ENCODE results near the gene STKLD1. TPM values are rescaled to one million over a fixed set of nuclear protein-coding genes. Genes with fewer than 3 reads are reported as not detected.

The STKLD1 gene
- total RNA-seq, 1 experiment from 2014 or later, result 3.1 TPM

GRCh38 chr9:133346021-133346785, 30.0 kb upstream of the STKLD1 start:
- DNase-seq, result no peak
- CTCF ChIA-PET, result interaction anchor here (0.5 kb wide), 1 partner anchor 12 kb away, joined by 3 read pairs; no protein-coding TSS in a partner anchor
- H3K36me3 ChIP-seq (ENCODE audit: low read depth), result peaks cover 29% of the 10 kb centered on the region
- no peak for TF ChIP-seq CTCF (conservative IDR thresholded peaks at IDR 0.05)
- TF ChIP-seq EZH2 (IDR thresholded peaks at IDR 0.05; ENCODE audit: low read depth), result no peak
- H3K9me2 ChIP-seq (ENCODE audit: insufficient read depth), result no peaks in the 10 kb centered on the region
- intact Hi-C loops (cut with micrococcal nuclease; ENCODE audit: unreplicated experiment), result no loop called here
- H3K27me3 ChIP-seq (ENCODE audit: insufficient read depth, low read depth), result no peaks in the 10 kb centered on the region
- POLR2A ChIA-PET (ENCODE audit: unreplicated experiment), result interaction anchor here (0.6 kb wide), 2 partner anchors 93 to 308 kb away, joined by 3 to 9 read pairs; no protein-coding TSS in a partner anchor
- no TSS peak for BruUV-seq (replicated peaks)
- peaks cover 32% of the 10 kb centered on the region for H3F3A ChIP-seq (ENCODE audit: insufficient read depth, low read depth)
- H4K20me1 ChIP-seq (ENCODE audit: insufficient read depth), result peaks cover 36% of the 10 kb centered on the region
- peaks cover 58% of the 10 kb centered on the region for H3K79me2 ChIP-seq (ENCODE audit: low read depth)
- H3K4me1 ChIP-seq (replicated peaks; ENCODE audit: insufficient read depth), result peaks cover 17% of the 10 kb centered on the region
- peak overlapping the region; percentile 99; the same call in 1 of the 2 replicates for H3K4me3 ChIP-seq
- H3K9me3 ChIP-seq (ENCODE audit: insufficient read depth, low read depth), result no peaks in the 10 kb centered on the region
- peak overlapping the region; percentile 84 for H3K4me2 ChIP-seq
- no peak overlapping the region for H2AFZ ChIP-seq
- no peak overlapping the region for H3K27ac ChIP-seq

DNA sequence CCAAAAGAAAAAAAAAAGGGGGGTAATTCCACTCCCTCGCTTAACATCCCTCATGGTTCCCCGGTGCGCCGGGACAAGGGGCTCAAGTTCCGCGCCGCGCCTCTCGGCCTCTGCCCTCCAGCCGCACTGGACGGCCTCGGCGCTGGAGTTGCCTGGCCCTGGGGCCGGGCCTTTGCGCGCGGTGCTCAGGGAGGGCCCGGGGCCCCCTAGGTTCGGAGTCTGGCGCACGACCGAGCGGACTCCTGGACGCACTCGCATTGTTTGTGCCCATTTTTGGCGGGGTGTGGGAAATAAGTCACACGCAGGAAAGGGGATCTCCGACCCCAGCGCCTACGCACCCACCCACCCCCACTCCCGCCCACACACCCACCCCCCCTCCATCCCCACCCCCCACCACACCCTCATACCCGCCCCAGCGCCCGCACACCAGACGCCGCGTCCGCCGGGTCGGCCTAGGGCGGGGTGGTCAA, 28.6 kb upstream of the STKLD1 start:
- peak overlapping the region; percentile 76 for H2AFZ ChIP-seq
- H3K36me3 ChIP-seq (ENCODE audit: low read depth), result peaks cover 41% of the 10 kb centered on the region
- H3K79me2 ChIP-seq (ENCODE audit: low read depth), result peaks cover 58% of the 10 kb centered on the region
- no peaks in the 10 kb centered on the region for H3K27me3 ChIP-seq (ENCODE audit: insufficient read depth, low read depth)
- H3K4me3 ChIP-seq, result peak overlapping the region; percentile 99
- no peaks in the 10 kb centered on the region for H3K9me2 ChIP-seq (ENCODE audit: insufficient read depth)
- intact Hi-C loops (cut with micrococcal nuclease; ENCODE audit: unreplicated experiment), result no loop called here
- H3K27ac ChIP-seq, result no peak overlapping the region; the same call in 1 of the 2 replicates
- TF ChIP-seq CTCF (conservative IDR thresholded peaks at IDR 0.05), result no peak
- TF ChIP-seq EZH2 (IDR thresholded peaks at IDR 0.05; ENCODE audit: low read depth), result no peak
- ChIA-PET POLR2A (ENCODE audit: unreplicated experiment) (interaction anchor here (0.6 to 0.9 kb wide), 7 partner anchors 26 to 941 kb away, joined by 3 to 19 read pairs (median 6); partner anchors contain the start of gene GTF3C5), CTCF (interaction anchor here (0.7 to 1.1 kb wide), 2 partner anchors 56 to 162 kb away, joined by 3 to 5 read pairs; no protein-coding TSS in a partner anchor)
- peak in 1 of 2 experiments; percentile 55 for DNase-seq
- TSS peak; percentile 11 for BruUV-seq (replicated peaks)
- H4K20me1 ChIP-seq (ENCODE audit: insufficient read depth), result peaks cover 50% of the 10 kb centered on the region
- no peaks in the 10 kb centered on the region for H3K9me3 ChIP-seq (ENCODE audit: insufficient read depth, low read depth)
- peak overlapping the region; percentile 95 for H3K4me2 ChIP-seq
- H3F3A ChIP-seq (ENCODE audit: insufficient read depth, low read depth), result peaks cover 45% of the 10 kb centered on the region
- H3K4me1 ChIP-seq (replicated peaks; ENCODE audit: insufficient read depth), result peaks cover 17% of the 10 kb centered on the region

DNA sequence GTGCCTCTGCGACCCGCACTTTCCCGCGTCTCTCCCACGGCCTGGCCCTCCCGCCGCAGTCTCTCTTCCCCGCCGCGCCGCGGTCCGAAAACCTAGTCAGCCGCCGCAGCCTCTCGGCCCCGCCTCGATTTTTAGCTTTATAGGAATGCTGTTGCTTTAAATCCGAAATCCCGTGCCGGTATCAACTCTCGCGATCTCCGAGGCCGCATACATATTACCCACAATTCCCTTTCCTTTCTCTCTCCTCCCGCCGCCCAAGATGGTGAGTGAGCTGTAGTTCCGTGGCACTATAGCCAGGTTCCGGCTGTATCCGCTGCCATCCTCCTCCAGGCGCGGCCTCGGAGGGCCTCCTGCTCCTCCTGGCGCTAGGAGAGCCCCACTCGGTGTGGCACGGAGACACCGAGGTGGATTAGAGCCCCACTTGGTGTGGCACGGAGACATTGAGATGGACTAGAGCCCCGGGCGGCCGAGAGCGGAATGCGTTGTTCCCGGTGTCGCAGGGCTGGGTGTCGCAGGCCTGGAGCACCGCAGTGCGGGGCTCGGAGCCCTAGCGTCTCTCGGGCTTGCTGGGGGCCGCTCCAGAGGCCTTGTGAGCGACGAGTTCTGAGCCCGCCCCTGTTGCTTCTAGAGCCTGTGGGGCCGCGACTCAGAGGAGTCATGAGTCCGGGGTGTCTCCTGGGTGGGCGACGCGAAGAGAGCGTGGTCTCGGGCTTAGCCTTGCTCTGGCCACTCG, 28.0 kb upstream of the STKLD1 start, which contains the start of the genes MED22 and RPL7A:
Gene MED22 (minus strand): TSS at position 147 of the 733 bp plus-strand sequence. CDS start 1,469 bp downstream, outside the sequence.
Gene RPL7A (plus strand): TSS at position 234 of the 733 bp plus-strand sequence. CDS start 26 bp downstream, at position 260.
- H3K4me3 ChIP-seq, result peak within 1 kb of the TSS; percentile 99
- peaks cover 41% of the 10 kb centered on the region for H3K36me3 ChIP-seq (ENCODE audit: low read depth)
- peaks cover 52% of the 10 kb centered on the region for H4K20me1 ChIP-seq (ENCODE audit: insufficient read depth)
- H2AFZ ChIP-seq, result peak within 1 kb of the TSS; percentile 76
- H3F3A ChIP-seq (ENCODE audit: insufficient read depth, low read depth), result peaks cover 51% of the 10 kb centered on the region
- BruUV-seq (replicated peaks), result TSS peak; percentile 41
- H3K9me3 ChIP-seq (ENCODE audit: insufficient read depth, low read depth), result no peaks in the 10 kb centered on the region
- peaks cover 17% of the 10 kb centered on the region for H3K4me1 ChIP-seq (replicated peaks; ENCODE audit: insufficient read depth)
- ChIA-PET CTCF (interaction anchor here (0.6 to 1.1 kb wide), 2 partner anchors 162 to 187 kb away, joined by 3 to 5 read pairs; no protein-coding TSS in a partner anchor), POLR2A (ENCODE audit: unreplicated experiment) (interaction anchor here (0.6 to 0.9 kb wide), 8 partner anchors 25 to 942 kb away, joined by 3 to 19 read pairs (median 6); partner anchors contain the start of gene GTF3C5)
- H3K27me3 ChIP-seq (ENCODE audit: insufficient read depth, low read depth), result no peaks in the 10 kb centered on the region
- DNase-seq, result peak; percentile 87 to 93
- TF ChIP-seq CTCF (conservative IDR thresholded peaks at IDR 0.05), result 0 out of 2 replicates have a peak, but pooled peaks have one; percentile 17
- no peak for TF ChIP-seq EZH2 (IDR thresholded peaks at IDR 0.05; ENCODE audit: low read depth)
- intact Hi-C loops (cut with micrococcal nuclease; ENCODE audit: unreplicated experiment), result loop anchor here (1.0 kb wide), 2 partner anchors 12 to 28 kb away; partner anchors contain the start of genes STKLD1, SURF4 and SURF6
- H3K9me2 ChIP-seq (ENCODE audit: insufficient read depth), result no peaks in the 10 kb centered on the region
- peaks cover 58% of the 10 kb centered on the region for H3K79me2 ChIP-seq (ENCODE audit: low read depth)
- H3K27ac ChIP-seq, result peak within 1 kb of the TSS; percentile 97
- peak within 1 kb of the TSS; percentile 95 for H3K4me2 ChIP-seq

Data from PC-9 (cell line).